HL-60 (cell line): ENCODE data around the gene NR2E1.

Source experiments
- DNase-seq, 2 experiments: peaks; one replicate each; pipeline ENCODE4 v3.0.0-alpha.2; 2010 to 2020; ENCODE audit warnings: low read depth in 1 of 2, low spot score in 1 of 2
- H3K27ac ChIP-seq: fragments of 250-450 bp; sonication (Bioruptor Pico); replicated peaks from 2 replicates; pipeline ENCODE4 v1.5.1; 2020; ENCODE audit warnings: mild to moderate bottlenecking, moderate library complexity
- H3K27me3 ChIP-seq: fragments of 250-450 bp; sonication (Bioruptor Pico); 2 replicates; pipeline ENCODE4 v1.5.1; 2021; ENCODE audit warnings: mild to moderate bottlenecking, moderate library complexity; ENCODE audit not compliant: insufficient read depth, poor library complexity, severe bottlenecking
- H3K4me3 ChIP-seq: replicated peaks from 2 replicates; pipeline ENCODE4 v1.5.1; 2011; ENCODE audit warnings: mild to moderate bottlenecking, control low read depth, low read length; ENCODE audit not compliant: insufficient read depth
- CTCF ChIP-seq: IDR thresholded peaks from one replicate; pipeline ENCODE4 v1.5.1; 2011; ENCODE audit warnings: low read length, control low read depth, inconsistent platforms; ENCODE audit not compliant: insufficient read depth
- GABPA ChIP-seq: IDR thresholded peaks from 2 replicates; pipeline ENCODE4 v1.6.1; 2012; ENCODE audit warnings: low read depth
- POLR2AphosphoS5 ChIP-seq: IDR thresholded peaks from 2 replicates; pipeline ENCODE4 v1.6.1; 2012; ENCODE audit warnings: low read depth
- REST ChIP-seq: IDR thresholded peaks from 2 replicates; pipeline ENCODE4 v1.6.1; 2012; ENCODE audit warnings: low read depth; ENCODE audit not compliant: insufficient replicate concordance
- SPI1 ChIP-seq: IDR thresholded peaks from 2 replicates; pipeline ENCODE4 v1.6.1; 2012; ENCODE audit warnings: low read depth, mild to moderate bottlenecking, borderline replicate concordance

NR2E1 gene

GRCh38 chr6:108193131-108193530 is 27.3 kb downstream of the NR2E1 start:
- no peak for TF ChIP-seq REST
- TF ChIP-seq POLR2AphosphoS5, result no peak
- TF ChIP-seq GABPA, result no peak
- no peak for TF ChIP-seq SPI1
- H3K4me3 ChIP-seq, result no peak overlapping the region
- DNase-seq, result peak; percentile 5 to 63

DNA sequence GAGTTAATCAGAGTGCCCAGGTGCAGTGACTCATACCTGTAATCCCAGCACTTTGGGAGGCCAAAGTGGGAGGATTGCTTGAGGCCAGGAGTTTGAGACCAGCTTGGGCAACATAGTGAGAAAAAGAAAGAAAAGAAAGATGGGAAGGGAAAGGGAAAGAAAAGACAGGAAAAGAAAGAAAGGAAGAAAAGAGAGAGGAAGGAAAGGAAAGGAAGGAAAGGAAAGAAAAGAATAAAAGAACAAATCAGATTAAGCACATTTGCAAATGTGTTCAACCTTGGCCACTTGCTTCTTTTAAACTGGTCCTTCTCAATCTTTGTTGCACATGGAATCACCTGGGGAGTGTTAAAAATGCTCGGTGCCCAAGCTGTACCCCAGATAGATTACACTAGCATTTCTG is 28.0 kb downstream of the NR2E1 start:
- H3K4me3 ChIP-seq, result no peak overlapping the region
- H3K27ac ChIP-seq, result no peak overlapping the region
- no peak for TF ChIP-seq CTCF
- TF ChIP-seq SPI1, result no peak
- no peak for TF ChIP-seq REST
- TF ChIP-seq POLR2AphosphoS5, result no peak
- TF ChIP-seq GABPA, result no peak
- peaks cover 3% of the 10 kb centered on the region for H3K27me3 ChIP-seq
- DNase-seq, result no peak

More at GRCh38 chr6:108193131-108193530, 27.3 kb downstream of the NR2E1 start:
- Histone ChIP-seq H3K27ac (no peak overlapping the region), H3K27me3 (peaks cover 5% of the 10 kb centered on the region)

DNA sequence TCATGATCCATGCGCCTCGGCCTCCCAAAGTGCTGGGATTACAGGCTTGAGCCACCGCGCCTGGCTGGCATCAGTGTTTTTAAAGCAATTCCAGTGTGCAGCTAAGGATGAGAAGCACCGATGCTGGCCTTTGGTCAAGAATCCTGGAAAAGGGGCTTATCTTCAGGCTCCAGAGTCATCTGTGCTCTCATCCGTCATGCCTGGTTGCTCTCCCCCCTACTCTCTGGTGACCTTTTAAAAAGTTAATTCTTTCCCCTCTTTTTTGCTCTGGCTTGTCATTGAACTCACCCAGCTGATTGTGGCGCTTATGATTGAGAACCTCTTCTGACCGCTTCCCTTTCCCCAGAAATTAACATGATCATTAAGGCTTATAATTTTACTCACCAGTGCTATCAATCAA is 28.7 kb downstream of the NR2E1 start:
- no peak overlapping the region for H3K27ac ChIP-seq
- H3K27me3 ChIP-seq, result peaks cover 3% of the 10 kb centered on the region
- H3K4me3 ChIP-seq, result no peak overlapping the region
- no peak for DNase-seq
- TF ChIP-seq POLR2AphosphoS5 (no peak), GABPA (no peak), REST (no peak), SPI1 (no peak), CTCF (no peak)
